Stomach smooth muscle (tissue), 2 donors: ENCODE results near the gene HPGDS.
"Not testable (repeated sequence)": the region's sequence is repeated elsewhere in the genome, so short reads cannot be mapped to it uniquely, and the experiment has no call there.

ENCODE experiments used
- H3K27ac ChIP-seq: one replicate; pipeline ENCODE4 v1.7.0; 2013; ENCODE audit warnings: mild to moderate bottlenecking, low read length, inconsistent platforms
- H3K27me3 ChIP-seq, 2 donors: one replicate each; pipeline ENCODE4 v1.7.0; 2013; ENCODE audit warnings: low read length in 2 of 2; ENCODE audit not compliant: insufficient read depth in 2 of 2, control insufficient read depth in 1 of 2
- H3K36me3 ChIP-seq, 2 donors: one replicate each; pipeline ENCODE4 v1.7.0; 2013; ENCODE audit warnings: low read length in 2 of 2; ENCODE audit not compliant: control insufficient read depth in 2 of 2, insufficient read depth in 2 of 2
- H3K4me1 ChIP-seq: one replicate; pipeline ENCODE4 v1.7.0; 2013; ENCODE audit warnings: low read length; ENCODE audit not compliant: control insufficient read depth, insufficient read depth
- H3K4me3 ChIP-seq, 2 donors: one replicate each; pipeline ENCODE4 v1.7.0; 2013; ENCODE audit warnings: low read length in 2 of 2
- H3K9ac ChIP-seq, 2 donors: one replicate each; pipeline ENCODE4 v1.7.0; 2013; ENCODE audit warnings: low read length in 2 of 2, mild to moderate bottlenecking in 1 of 2
- H3K9me3 ChIP-seq, 2 donors: one replicate each; pipeline ENCODE4 v1.7.0; 2013; ENCODE audit warnings: low read length in 2 of 2; ENCODE audit not compliant: control insufficient read depth in 2 of 2
- donor health status: healthy.
- donor health status: Pancreatic carcinoma.

HPGDS gene

GRCh38 chr4:94325835-94326234, 16.8 kb downstream of the HPGDS start:
- no peaks in the 10 kb centered on the region for H3K4me1 ChIP-seq
- no peaks in the 10 kb centered on the region for H3K36me3 ChIP-seq
- H3K4me3 ChIP-seq, result no peak overlapping the region
- no peak overlapping the region for H3K27ac ChIP-seq
- no peak overlapping the region for H3K9ac ChIP-seq
- no peaks in the 10 kb centered on the region for H3K27me3 ChIP-seq
- H3K9me3 ChIP-seq, result peaks cover 0 to 11% of the 10 kb centered on the region in 2 donors

GRCh38 chr4:94319927-94320326, 22.7 kb downstream of the HPGDS start:
- H3K9ac ChIP-seq, H3K4me1 ChIP-seq, H3K4me3 ChIP-seq, H3K36me3 ChIP-seq, H3K27ac ChIP-seq, H3K27me3 ChIP-seq, H3K9me3 ChIP-seq: not testable (repeated sequence)

GRCh38 chr4:94307231-94307871, 35.3 kb downstream of the HPGDS start:
- H3K9ac ChIP-seq, result no peak overlapping the region
- no peak overlapping the region for H3K4me3 ChIP-seq
- no peaks in the 10 kb centered on the region for H3K27me3 ChIP-seq
- no peaks in the 10 kb centered on the region for H3K9me3 ChIP-seq
- no peak overlapping the region for H3K27ac ChIP-seq
- H3K4me1 ChIP-seq, result no peaks in the 10 kb centered on the region
- H3K36me3 ChIP-seq, result no peaks in the 10 kb centered on the region

GRCh38 chr4:94306713-94307112, 35.9 kb downstream of the HPGDS start:
- H3K36me3 ChIP-seq, result no peaks in the 10 kb centered on the region
- no peaks in the 10 kb centered on the region for H3K9me3 ChIP-seq
- H3K27me3 ChIP-seq, result no peaks in the 10 kb centered on the region
- H3K27ac ChIP-seq, result no peak overlapping the region
- H3K4me1 ChIP-seq, result no peaks in the 10 kb centered on the region
- H3K4me3 ChIP-seq, result no peak overlapping the region
- H3K9ac ChIP-seq, result no peak overlapping the region

- Histone ChIP-seq H3K27me3 (no peaks in the 10 kb centered on the region), H3K27ac (no peak overlapping the region), H3K4me3 (no peak overlapping the region), H3K4me1 (no peaks in the 10 kb centered on the region), H3K9me3 (no peaks in the 10 kb centered on the region), H3K36me3 (no peaks in the 10 kb centered on the region), H3K9ac (no peak overlapping the region)
These were observed 37.0 kb downstream of the HPGDS start for GRCh38 chr4:94305466-94306225.

GRCh38 chr4:94304365-94304971, 38.2 kb downstream of the HPGDS start:
- H3K4me1 ChIP-seq, result no peaks in the 10 kb centered on the region
- no peaks in the 10 kb centered on the region for H3K27me3 ChIP-seq
- no peaks in the 10 kb centered on the region for H3K36me3 ChIP-seq
- H3K9me3 ChIP-seq, result no peaks in the 10 kb centered on the region
- no peak overlapping the region for H3K9ac ChIP-seq
- no peak overlapping the region for H3K4me3 ChIP-seq
- no peak overlapping the region for H3K27ac ChIP-seq

- no peak overlapping the region for H3K4me3 ChIP-seq
- no peak overlapping the region for H3K27ac ChIP-seq
- H3K4me1 ChIP-seq, result no peaks in the 10 kb centered on the region
These were observed 40.4 kb downstream of the HPGDS start for GRCh38 chr4:94302191-94302590.

GRCh38 chr4:94298725-94299252, 43.8 kb downstream of the HPGDS start:
- Histone ChIP-seq H3K27ac (no peak overlapping the region), H3K27me3 (no peaks in the 10 kb centered on the region), H3K4me1 (no peaks in the 10 kb centered on the region), H3K4me3 (no peak overlapping the region), H3K9me3 (no peaks in the 10 kb centered on the region), H3K36me3 (no peaks in the 10 kb centered on the region), H3K9ac (no peak overlapping the region)

More at GRCh38 chr4:94302191-94302590, 40.4 kb downstream of the HPGDS start:
- no peaks in the 10 kb centered on the region for H3K36me3 ChIP-seq
- H3K9ac ChIP-seq, result no peak overlapping the region
- no peaks in the 10 kb centered on the region for H3K9me3 ChIP-seq
- no peaks in the 10 kb centered on the region for H3K27me3 ChIP-seq

GRCh38 chr4:94295473-94295872, 47.2 kb downstream of the HPGDS start:
- H3K27me3 ChIP-seq, H3K27ac ChIP-seq: not testable (repeated sequence)

GRCh38 chr4:94293981-94294380, 48.7 kb downstream of the HPGDS start:
- H3K27ac ChIP-seq, H3K27me3 ChIP-seq, H3K4me3 ChIP-seq, H3K36me3 ChIP-seq, H3K4me1 ChIP-seq, H3K9ac ChIP-seq, H3K9me3 ChIP-seq: not testable (repeated sequence)

More at GRCh38 chr4:94295473-94295872, 47.2 kb downstream of the HPGDS start:
- H3K4me3 ChIP-seq, H3K9me3 ChIP-seq, H3K9ac ChIP-seq, H3K4me1 ChIP-seq, H3K36me3 ChIP-seq: not testable (repeated sequence)
